HG02943 (cell line): Measurements from ENCODE around the gene SPTB.

ENCODE experiments used
- ATAC-seq: cut with Tn5 transposase; IDR thresholded peaks from one replicate; pipeline ENCODE4 v1.9.1; 2021; ENCODE audit warnings: mild to moderate bottlenecking, low read depth, moderate library complexity; ENCODE audit not compliant: unreplicated experiment

The SPTB gene

DNA sequence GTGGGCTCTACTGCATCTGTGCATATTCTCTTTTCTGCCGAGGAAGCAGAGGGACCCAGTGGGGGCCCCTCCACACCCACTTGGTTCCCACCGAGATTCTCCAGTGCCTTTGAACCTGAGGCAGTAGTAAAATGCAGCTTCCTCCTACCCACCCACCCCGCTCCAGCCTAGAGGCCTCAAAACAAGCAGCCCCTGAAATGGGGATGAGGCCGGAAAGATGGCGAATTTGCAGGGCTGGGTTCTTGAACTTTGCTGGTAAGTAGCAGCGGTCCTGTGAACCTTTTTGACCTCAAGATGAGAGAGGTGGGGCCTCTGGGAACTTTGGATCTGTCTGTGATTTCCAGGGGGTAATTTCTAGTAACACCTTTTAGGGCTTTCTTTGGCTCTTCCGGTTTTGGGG lies 160.1 kb downstream of the SPTB start:
- no peak for ATAC-seq

GRCh38 chr14:64718762-64719161 lies 160.9 kb downstream of the SPTB start:
- no peak for ATAC-seq

GRCh38 chr14:64717870-64718269 lies 161.8 kb downstream of the SPTB start:
- no peak for ATAC-seq

DNA sequence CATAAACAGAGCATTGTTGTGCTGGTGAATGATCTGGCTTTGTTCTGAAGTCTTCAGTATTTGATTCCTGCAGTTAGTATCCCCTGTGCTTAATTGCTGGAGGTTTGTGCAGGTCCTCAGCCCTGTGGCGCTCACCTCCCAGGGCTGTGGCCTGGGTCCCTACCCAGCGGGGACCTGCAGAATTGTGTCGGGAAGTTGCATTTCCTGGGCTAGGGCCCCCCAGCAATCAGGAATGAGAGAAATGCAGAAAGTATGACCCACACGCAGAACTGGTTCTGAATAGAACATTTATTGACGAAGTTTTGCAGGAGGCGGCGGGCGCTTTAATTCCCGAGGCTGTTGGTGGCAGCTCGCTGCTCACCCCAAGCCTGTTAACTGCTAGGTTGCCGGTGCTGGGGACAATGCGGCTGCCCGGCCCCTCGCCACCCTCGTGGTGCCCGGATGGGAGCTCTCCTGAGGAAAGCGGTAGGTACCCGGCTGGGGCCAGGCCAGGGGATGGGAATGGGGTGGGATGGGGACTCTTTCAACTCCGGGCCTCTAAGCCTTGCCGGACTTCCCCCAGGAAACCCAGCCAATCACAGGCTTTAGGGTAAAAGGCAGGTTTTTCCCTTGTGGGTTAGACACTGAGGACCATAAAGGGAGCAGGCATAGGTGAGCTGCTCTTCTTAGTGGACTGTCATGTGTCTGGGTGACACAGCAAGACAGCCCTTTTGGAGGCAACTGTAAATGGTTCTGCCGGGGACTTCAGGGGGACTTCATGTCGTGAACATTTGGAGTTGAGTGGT lies 163.9 kb downstream of the SPTB start:
- no peak for ATAC-seq

DNA sequence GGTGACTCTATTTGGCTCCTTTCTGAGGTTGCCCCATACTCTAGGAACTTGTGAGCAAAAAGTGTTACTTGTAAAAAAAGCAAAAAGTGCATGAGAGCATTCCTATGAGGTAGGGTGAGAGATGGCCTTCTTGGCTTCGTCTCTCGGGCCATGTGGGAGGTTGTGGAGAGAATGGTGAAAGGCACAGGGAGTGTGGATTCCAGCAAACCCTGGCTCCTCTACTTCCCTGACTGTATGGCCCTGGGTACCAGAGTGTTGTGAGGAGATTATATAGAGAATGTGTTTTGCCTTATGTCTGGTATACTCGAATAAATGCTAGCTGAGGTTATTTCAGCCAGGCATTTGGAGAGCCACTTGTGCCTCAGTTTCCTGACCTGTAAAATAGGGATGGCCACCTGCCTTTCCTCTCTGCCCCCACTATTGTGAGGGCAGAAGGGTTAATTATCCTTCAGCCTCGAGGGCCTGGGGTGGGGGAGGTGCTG lies 164.5 kb downstream of the SPTB start:
- ATAC-seq, result no peak

GRCh38 chr14:64714432-64715025 lies 165.2 kb downstream of the SPTB start:
- no peak for ATAC-seq

GRCh38 chr14:64713677-64714076 lies 166.0 kb downstream of the SPTB start:
- no peak for ATAC-seq

- no peak for ATAC-seq
These were observed 168.7 kb downstream of the SPTB start for GRCh38 chr14:64711039-64711438.

- no peak for ATAC-seq
These were observed 170.6 kb downstream of the SPTB start for GRCh38 chr14:64709126-64709525.

GRCh38 chr14:64708148-64709004 lies 171.3 kb downstream of the SPTB start:
- ATAC-seq, result no peak

DNA sequence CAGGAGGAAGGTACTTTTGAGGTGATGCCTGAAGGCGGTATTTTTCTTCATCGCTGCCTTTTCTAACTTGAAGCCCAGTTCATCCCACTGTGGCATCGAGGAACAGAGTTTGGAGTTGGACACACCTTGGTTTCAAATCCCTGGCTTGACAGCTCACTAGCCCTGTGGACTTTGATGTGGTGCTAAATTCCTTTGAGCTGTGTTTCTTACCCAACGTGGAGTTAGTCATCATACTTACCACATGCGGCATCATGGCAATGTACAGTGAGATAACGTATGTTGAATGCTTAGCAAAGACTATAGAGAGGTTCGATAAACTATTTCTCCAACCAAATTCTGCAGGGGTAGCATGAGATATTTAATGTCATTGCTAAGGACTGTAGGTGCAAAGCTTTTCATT lies 172.0 kb downstream of the SPTB start:
- no peak for ATAC-seq

GRCh38 chr14:64706593-64707193 lies 173.0 kb downstream of the SPTB start:
- no peak for ATAC-seq

GRCh38 chr14:64706119-64706592 lies 173.6 kb downstream of the SPTB start:
- no peak for ATAC-seq

GRCh38 chr14:64705381-64706118 lies 174.2 kb downstream of the SPTB start:
- no peak for ATAC-seq

GRCh38 chr14:64704743-64705380 lies 174.8 kb downstream of the SPTB start:
- ATAC-seq, result no peak

- no peak for ATAC-seq
These were observed 175.5 kb downstream of the SPTB start, which contains the start of gene PLEKHG3 for GRCh38 chr14:64704143-64704742. TSS of gene PLEKHG3 (plus strand) at chr14:64704424. CDS start at chr14:64727632, 23,208 bp downstream.

GRCh38 chr14:64703395-64704142 lies 176.1 kb downstream of the SPTB start:
- ATAC-seq, result no peak
